Gastrocnemius medialis (tissue), 4 donors: ENCODE measurements around the gene PPP1CA.

ENCODE experiments used
- CTCF ChIP-seq, 5 experiments: fragments of 450-650 bp in 3 of 5; fragments of 200-600 bp in 2 of 5; sonication (generic) in 2 of 5; IDR thresholded peaks in 4 of 5; conservative IDR thresholded peaks in 1 of 5; 1 replicate in 4 of 5; 2 replicates in 1 of 5; pipeline ENCODE4 v1.5.1; 2016 to 2019; ENCODE audit warnings: antibody characterized with exemption in 5 of 5, mild to moderate bottlenecking in 3 of 5, moderate library complexity in 3 of 5
- POLR2A ChIP-seq, 2 donors: fragments of 450-650 bp; IDR thresholded peaks; one replicate each; pipeline ENCODE4 v1.6.1; 2017; ENCODE audit warnings: antibody characterized with exemption in 2 of 2, mild to moderate bottlenecking in 2 of 2, moderate library complexity in 2 of 2

- no peak for TF ChIP-seq CTCF (IDR thresholded peaks at IDR 0.05 in 4 of 5, conservative IDR thresholded peaks at IDR 0.05 in 1 of 5)
- no peak for TF ChIP-seq POLR2A (IDR thresholded peaks at IDR 0.05)
These were observed 40.2 kb upstream of the PPP1CA start for GRCh38 chr11:67441731-67442351.
